NCI-H128 (cell line): ENCODE measurements around the gene CDK3.
"Not testable (repeated sequence)": the region's sequence is repeated elsewhere in the genome, so short reads cannot be mapped to it uniquely, and the experiment has no call there.

Source experiments
- DNase-seq: peaks from one replicate; lab custom pipeline; 2025; ENCODE audit not compliant: unreplicated experiment; lab: John Stamatoyannopoulos, UW

The CDK3 gene

GRCh38 chr17:76036497-76037261 is 36.0 kb downstream of the CDK3 start:
- DNase-seq: no peak

GRCh38 chr17:76038050-76038449 is 37.4 kb downstream of the CDK3 start:
- no peak for DNase-seq

DNA sequence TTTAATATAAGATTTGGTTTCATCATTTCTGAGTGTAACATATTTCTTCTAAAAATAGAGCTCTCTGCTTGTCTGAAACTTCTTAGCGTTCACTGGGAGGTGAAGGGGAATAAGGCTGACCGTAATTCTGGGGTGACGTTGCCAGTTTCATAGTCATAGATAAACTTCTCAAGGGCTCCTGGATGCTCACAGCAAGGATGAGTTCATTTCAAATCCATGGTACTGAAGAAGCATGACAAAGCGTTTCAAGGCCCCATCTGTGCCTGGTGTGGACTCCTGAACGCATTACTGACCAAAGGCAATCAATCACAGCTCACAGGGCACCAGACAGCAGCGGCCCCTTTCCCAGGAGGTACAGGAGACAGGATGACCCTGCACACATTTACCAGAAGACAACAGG is 38.5 kb downstream of the CDK3 start:
- DNase-seq: no peak

DNA sequence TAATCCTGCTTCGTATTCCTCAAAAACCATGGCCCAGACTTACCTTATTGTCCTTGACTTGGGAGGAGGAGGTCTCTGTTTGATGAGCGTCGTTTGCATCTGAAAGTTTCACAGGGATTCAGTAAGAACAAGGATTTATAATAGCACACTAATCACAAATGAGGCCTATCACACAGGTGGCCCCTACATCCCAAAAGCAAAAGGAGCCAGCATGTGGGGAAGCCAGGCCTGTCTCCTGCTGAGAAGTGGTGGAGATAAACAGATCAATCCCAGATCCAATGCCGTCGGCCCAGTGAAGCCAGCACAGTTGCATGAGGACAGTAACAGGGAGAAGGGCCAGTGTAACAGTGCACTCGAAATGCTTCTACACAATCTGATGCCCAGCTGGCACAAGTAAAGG is 39.7 kb downstream of the CDK3 start:
- DNase-seq: no peak

- DNase-seq: not testable (repeated sequence)
These were observed 42.2 kb downstream of the CDK3 start for GRCh38 chr17:76042868-76043267.

GRCh38 chr17:76044475-76045007 is 43.9 kb downstream of the CDK3 start:
- DNase-seq: not testable (repeated sequence)

DNA sequence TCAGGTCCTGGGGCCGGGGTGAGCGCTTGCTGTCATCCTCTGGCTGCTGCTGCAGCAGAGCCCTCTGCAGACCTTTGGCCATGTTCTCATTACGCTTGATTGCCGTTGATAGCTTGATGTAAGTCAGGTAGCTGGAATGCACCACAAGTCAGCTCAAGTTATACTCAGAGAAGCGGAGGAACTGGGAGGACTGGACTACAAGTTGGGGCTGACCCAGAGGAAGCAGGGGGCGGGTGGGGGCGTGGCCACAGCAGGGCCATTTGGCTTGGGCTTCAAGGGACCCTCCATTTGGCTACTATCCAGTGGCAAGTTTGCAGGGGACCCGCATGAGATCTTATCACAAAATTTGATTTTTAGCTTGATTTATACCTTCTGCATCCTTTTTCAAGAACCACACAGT is 45.4 kb downstream of the CDK3 start:
- DNase-seq: no peak

DNA sequence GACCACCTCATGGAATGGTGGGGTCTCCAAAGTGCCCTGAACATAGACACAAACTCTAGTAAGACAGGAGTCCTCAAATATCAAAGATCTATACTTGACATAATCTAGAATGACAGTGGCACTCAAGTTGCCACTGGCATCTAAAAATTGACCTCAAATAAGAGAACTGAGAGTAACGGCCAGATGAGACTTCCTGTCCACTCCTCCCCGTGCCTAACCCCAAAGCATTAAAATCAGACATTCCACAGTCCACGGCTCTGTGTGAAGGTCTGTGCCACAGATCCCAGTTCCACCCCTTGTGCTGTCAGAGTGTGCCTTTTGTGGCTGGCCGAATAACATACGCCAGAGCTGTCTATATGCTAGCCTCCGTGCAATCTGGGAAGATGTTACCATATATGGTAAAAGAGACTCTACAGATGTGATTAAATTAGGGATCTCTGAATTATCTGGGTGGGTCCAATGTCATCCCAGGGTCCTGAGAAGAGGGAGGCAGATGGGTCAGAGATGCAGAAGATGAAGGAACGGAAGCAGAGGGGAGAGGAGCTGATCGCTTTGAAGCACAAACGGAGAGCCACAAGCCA is 47.5 kb downstream of the CDK3 start:
- no peak for DNase-seq

- DNase-seq: no peak
These were observed 48.1 kb downstream of the CDK3 start for GRCh38 chr17:76048711-76049110.

- no peak for DNase-seq
These were observed 48.6 kb downstream of the CDK3 start for GRCh38 chr17:76049239-76049638.

DNA sequence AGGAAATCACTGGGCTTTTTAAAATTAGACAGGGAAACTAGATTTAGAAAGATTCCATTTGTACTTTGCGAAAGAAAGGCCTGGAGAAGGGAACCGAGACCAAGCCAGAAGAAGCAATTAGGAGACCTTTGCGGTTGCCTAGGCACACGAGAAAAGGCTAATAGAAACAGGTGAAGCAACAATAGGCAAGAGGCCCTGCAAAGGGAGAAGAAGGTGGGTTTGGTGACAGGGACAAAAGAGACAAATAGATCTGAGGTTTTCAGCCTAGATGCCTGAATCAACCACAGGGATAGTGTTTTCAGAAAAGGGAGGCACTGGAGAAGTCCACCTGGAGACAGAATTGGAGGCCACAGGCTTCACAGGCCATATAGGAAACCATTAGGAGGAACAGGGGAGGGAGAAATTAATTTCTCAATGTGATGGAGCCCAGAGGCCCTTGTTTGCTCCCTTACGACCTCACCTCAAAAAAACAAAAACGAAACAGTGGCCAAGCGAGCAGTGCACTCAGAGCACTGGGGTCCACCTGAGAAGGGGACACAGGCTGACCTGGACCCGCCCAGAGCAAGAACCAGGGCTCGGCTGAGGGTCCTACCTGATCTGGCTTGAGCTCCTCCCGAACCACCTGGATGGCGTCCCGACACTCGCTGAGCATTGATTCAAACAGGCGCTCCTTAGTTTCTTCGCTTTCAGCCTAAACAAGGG is 49.3 kb downstream of the CDK3 start:
- DNase-seq: no peak

DNA sequence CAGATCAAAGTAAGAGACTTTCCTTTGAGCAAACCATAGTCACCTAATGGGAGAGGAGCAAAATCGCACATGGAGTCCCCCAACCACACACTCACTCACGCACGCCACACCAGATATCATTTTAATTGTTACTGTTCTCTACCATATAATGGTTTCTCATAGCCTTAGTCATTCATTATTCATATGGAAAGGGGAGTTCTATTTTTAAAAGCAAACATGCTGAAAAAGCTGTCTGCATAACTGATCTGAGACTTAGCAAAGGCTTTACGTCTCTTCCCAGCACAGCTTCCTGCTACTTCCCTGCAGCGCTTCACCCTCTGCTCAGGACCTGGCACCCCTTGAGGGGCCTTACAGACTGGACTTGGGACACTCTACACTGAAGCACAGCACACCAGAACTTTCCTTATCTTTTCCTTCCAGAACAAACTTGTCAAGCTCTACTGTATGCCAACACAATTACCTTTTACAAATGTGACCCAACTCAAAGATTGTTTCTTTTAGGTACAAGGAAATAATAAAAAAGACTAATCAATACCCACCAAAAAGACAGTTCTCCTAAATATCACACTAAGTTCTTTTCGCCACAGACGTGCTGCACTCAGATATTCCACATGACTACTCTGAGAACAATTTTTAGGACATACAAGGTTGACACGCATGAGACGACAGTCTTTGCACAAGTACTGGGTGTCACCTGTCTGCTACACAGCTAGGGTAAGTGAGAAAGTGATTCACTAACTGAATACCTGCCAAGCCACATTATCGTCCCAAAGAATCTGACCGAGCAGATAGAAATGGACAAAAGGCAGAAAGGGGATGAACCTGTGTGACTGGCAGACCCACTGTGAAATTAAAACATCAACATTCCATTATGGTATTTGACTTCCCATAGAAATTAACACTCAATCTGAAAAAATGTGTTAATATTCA is 50.1 kb downstream of the CDK3 start:
- no peak for DNase-seq

- DNase-seq: no peak
These were observed 50.9 kb downstream of the CDK3 start for GRCh38 chr17:76051561-76051960.

- no peak for DNase-seq
These were observed 52.8 kb downstream of the CDK3 start for GRCh38 chr17:76053246-76054111.

GRCh38 chr17:76054112-76054476 is 53.4 kb downstream of the CDK3 start:
- no peak for DNase-seq
